Activated effector memory CD4-positive, alpha-beta T cell treated with anti-CD3 and anti-CD28 coated beads, Interleukin-2, amount 50 U/mL, for 16 hours (primary cell): Measurements from ENCODE around the gene STAM2.
"Not testable (repeated sequence)": the region's sequence is repeated elsewhere in the genome, so short reads cannot be mapped to it uniquely, and the experiment has no call there.

Source experiments
- DNase-seq: peaks from one replicate; pipeline ENCODE4 v3.0.0-alpha.2; 2020

STAM2 gene

DNA sequence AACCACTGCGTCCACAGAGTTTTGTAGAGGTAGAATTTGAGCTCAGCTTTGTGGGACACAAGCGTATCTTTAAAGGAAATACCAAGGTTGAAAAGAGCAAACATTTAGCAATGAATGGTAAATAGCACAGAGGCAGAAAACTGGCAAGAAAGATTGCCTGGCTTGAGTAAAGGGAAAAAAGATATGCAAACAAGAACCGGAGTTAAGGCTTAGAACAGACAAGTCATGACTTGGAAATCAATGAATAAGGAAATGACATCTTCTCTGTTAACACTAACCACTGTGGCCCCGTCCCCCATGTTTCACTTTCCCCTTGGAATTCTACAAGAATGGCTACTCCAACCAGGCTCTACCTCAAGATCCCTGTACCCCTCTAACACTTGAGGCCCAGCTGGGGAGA lies 3.8 kb downstream of the STAM2 start:
- no peak for DNase-seq

- DNase-seq: not testable (repeated sequence)
Observed at GRCh38 chr2:152169158-152169557, 6.4 kb downstream of the STAM2 start.

DNA sequence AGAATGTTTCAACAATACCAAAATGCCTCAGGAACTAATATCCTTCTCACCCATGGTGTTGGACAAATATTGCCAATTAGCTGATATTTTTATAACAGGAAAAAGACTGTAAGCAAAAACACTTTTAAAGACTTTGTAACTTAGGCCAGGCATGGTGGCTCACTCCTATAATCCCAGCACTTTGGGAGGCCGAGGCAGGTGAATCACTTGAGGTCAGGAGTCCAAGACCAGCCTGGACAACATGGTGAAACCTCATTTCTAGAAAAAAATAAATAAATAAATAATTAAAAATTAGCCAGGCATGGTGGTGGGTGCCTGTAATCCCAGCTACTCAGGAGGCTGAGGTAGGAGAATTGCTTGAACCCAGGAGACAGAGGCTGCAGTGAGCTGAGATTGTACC lies 8.1 kb downstream of the STAM2 start:
- not testable (repeated sequence) for DNase-seq

DNA sequence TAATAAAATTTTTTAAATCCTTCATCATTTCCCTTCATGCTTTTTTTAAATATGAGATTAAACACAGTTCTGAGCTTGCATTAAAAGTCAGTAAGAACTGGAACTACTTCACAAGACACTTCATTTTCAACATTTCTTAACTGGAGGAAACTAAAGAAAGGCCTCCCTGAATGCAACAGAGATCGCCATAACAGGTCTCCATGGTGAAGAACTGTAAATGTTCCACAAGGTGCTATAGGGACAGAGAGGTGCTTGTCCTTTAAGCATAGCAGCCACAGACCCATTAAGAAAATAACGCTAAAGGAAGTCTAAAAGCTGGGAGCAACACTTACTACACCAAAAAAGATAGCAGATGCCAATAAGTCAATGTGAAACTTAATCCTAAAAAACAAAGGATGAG lies 8.5 kb downstream of the STAM2 start:
- DNase-seq: no peak

GRCh38 chr2:152166633-152167032 lies 8.9 kb downstream of the STAM2 start:
- no peak for DNase-seq

GRCh38 chr2:152165780-152166179 lies 9.8 kb downstream of the STAM2 start:
- no peak for DNase-seq

DNA sequence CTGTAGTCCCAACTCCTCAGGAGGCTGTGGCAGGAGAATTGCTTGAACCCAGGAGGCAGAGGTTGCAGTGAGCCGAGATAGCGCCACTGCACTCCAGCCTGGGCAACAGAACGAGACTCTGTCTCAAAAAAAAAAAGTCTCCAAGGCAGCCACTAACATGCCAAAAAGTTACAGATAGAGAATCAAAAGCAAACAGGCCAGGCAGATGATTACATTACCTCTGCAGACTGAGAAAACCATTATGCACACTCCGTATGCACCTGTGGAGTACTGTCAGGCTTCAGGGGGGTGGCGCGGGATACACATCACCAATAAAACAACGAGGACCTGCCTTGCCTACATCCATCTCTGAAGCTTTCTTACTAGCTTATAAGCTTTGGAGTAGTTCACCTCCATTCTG lies 10.3 kb downstream of the STAM2 start:
- DNase-seq: no peak

- not testable (repeated sequence) for DNase-seq
Observed at GRCh38 chr2:152163669-152164068, 11.9 kb downstream of the STAM2 start.

- DNase-seq: no peak
Observed at GRCh38 chr2:152162141-152162540, 13.4 kb downstream of the STAM2 start.

DNA sequence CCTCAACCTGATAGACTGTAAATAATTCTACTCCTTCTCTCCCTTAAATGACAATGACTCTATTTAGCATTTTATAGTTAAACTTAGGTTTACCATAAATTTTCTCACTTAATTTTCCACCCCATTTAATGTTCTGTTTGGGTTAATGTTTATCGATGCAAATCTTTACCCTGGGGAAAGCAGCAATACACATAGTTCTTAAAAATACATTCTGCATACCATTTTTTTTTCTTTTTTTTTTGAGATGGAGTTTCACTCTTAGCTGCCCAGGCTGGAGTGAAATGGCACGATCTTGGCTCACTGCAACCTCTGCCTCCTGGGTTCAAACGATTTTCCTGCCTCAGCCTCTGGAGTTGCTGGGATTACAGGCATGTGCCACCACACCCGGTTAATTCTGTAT lies 14.0 kb downstream of the STAM2 start:
- DNase-seq: no peak

- DNase-seq: not testable (repeated sequence)
Observed at GRCh38 chr2:152160378-152160777, 15.2 kb downstream of the STAM2 start.

GRCh38 chr2:152157253-152157652 lies 18.3 kb downstream of the STAM2 start:
- no peak for DNase-seq

DNA sequence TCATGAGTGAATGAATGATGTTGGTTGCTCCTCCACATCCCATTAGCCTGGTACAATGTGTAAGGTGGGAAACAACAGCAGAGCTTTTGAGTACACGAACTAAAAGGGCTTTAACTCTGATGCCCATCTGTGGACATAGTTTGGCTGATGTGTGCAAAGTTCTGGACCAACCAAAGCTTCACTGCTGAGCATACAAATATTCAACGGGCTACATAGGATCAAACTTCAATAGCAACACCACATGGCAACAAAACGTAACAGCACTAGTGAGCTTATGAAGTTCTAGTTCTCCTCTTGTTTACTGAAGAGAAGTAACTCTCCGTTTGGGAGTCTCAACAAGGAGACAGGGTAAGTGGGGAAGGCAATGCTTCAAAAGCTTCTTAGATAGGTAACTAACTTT lies 20.4 kb downstream of the STAM2 start:
- no peak for DNase-seq

- no peak for DNase-seq
Observed at GRCh38 chr2:152154462-152154861, 21.1 kb downstream of the STAM2 start.

- DNase-seq: no peak
Observed at GRCh38 chr2:152134488-152135280, 40.9 kb downstream of the STAM2 start.

DNA sequence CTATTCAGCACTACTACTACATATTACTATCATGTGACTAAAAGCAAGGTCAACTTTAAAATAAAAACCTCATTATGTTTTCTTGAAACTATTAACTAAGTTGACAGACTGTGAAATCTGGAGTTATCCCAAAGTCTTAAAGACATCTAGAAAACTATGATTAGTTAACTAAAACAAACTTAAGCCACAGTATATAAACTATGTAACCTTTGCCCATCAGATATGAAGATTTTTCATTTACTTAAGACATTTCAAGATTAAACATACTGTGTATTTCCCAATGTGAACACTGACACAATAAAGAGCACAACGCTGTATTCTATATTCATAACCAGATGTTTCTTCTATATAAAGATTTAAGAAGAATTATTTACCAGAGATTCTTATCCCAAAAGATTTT lies 43.3 kb downstream of the STAM2 start:
- no peak for DNase-seq

DNA sequence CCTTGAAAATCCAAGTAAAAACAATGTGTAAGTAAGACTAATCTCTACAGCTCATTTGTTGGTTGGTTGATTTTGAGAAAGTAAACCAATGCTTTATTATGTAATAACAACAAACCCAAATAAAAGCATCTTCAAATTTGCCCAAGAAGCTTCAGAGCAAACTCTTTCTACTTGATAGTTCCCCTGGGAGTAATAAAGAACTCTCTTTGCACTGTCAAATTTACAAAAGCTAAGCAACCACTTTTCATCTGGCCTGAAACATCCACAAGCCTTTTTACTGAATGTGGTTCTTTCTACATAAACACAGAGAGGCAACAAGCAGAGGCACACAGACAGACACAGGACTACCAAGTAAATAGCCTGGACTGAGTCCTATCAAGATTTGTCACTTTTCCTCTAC lies 47.9 kb downstream of the STAM2 start:
- no peak for DNase-seq

DNA sequence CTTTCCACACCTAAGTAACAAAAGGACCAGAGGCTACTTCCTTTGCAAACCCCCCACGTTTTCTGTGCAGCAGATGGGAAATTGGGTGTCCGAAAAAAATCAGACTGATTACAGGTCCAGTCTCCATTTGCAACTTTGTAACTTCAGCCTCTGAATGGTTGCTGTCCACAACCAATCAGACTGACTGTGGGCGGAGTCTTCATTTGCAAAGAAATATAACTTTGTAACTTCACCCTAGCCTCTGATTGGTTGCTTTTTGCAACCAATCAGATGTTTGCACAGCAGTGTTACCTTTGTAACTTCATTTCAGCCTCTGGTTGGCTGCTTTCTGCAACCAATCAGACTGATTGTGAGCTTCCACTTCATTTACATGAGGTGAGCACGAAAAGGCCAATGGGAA lies 48.9 kb downstream of the STAM2 start:
- DNase-seq: no peak

GRCh38 chr2:152122161-152122560 lies 53.4 kb downstream of the STAM2 start:
- no peak for DNase-seq

DNA sequence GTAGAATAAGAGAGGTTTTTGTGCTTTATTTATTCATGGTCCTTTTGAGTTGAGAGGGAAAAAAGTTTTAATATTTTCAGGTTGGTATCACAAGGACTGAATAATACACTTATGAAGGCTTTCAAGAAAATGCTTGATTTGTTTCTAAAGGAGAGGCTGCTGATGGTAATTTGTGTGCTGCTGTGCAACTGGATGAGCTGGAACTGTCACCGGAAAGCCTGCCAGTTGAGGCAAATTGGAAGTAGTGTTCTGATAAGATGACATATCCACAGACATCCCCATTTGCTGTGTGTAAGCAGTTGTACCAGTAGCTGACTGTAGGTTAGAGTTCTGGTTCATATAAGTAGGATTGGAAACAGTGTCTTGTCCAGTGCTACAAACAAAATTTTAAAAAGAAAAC lies 55.1 kb downstream of the STAM2 start:
- DNase-seq: no peak

- no peak for DNase-seq
Observed at GRCh38 chr2:152115952-152116351, 59.6 kb downstream of the STAM2 start.

GRCh38 chr2:152114366-152114765 lies 61.2 kb downstream of the STAM2 start:
- DNase-seq: no peak

- not testable (repeated sequence) for DNase-seq
Observed at GRCh38 chr2:152107140-152107539, 68.4 kb downstream of the STAM2 start.

DNA sequence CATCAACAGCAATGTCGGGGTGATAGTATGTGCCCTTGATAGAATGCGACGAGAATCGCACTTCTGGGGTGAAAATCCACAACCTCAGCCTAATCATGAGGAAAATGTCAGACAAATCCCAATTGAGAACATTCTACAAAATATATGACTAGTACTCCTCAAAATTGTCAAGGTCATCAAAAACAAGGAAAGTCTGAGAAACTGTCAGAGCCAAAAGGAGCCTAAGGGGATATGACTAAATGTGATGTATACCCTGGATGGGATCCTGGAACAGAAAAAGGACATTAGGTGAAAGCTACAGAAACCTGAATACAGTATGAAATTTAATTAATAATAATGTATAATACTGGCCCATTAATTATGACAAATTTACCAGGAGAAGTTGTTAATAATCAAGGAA lies 69.1 kb downstream of the STAM2 start:
- no peak for DNase-seq

DNA sequence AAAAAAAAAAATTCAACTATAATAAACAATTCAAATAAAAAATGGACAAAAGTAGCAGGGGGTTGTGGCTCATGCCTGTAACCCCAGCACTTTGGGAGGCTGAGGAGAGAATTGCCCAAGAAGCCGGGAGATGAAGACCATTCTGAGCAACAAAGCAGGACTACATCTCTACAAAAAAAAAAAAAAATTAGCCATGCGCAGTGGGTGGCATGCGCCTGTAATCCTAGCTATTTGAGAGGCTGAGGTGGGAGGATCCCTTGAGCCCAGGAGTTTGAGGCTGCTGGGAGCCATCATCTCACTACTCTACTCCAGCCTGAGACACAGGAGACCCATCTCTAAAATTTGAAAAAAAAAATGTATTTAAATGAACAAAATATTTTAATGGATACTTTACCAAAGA lies 72.3 kb downstream of the STAM2 start:
- DNase-seq: no peak
